A549 (cell line): ENCODE results near the gene ARHGAP18. TPM values are rescaled to one million over a fixed set of nuclear protein-coding genes. Genes with fewer than 3 reads are reported as not detected.

Experiments
- ATAC-seq, 2 experiments: fragments of 200-7000 bp in 1 of 2; fragments of >200 bp in 1 of 2; cut with Nextera tagmentation in 1 of 2; cut with Tn5 transposase in 1 of 2; 3 replicates each; pipeline versions ENCODE4 v1.8.0 to v1.9.1; 2018 to 2020; ENCODE audit warnings: mild to moderate bottlenecking in 1 of 2, moderate library complexity in 1 of 2
- CTCF ChIA-PET: fragments of 300-600 bp; sonication (Branson Sonifier 250); formaldehyde crosslinking; extraction: SDS; loops from one replicate; lab custom pipeline; 2021; ENCODE audit warnings: antibody characterized with exemption, inconsistent platforms; lab: Yijun Ruan, JAX
- POLR2A ChIA-PET: fragments of 350-600 bp; formaldehyde crosslinking; extraction: SDS; loops from one replicate; lab custom pipeline; 2021; ENCODE audit warnings: antibody characterized with exemption, inconsistent platforms; lab: Yijun Ruan, JAX
- DNase-seq, 2 experiments: peaks; one replicate each; pipeline versions ENCODE4 v3.0.0 to v3.0.0-alpha.2; 2011 to 2016; ENCODE audit warnings: low read depth in 1 of 2, low spot score in 1 of 2
- FAIRE-seq: peaks from 2 replicates; lab custom pipeline; 2011; peaks lifted over from hg19 to GRCh38; lab: Jason Lieb, UNC
- H3K27ac ChIP-seq, 2 experiments: fragments of >200 bp; sonication (Bioruptor Twin); formaldehyde crosslinking; 3 replicates each; pipeline ENCODE4 v1.5.1; 2016 to 2017
- H3K4me1 ChIP-seq: fragments of >200 bp; sonication (Bioruptor Twin); formaldehyde crosslinking; 3 replicates; pipeline ENCODE4 v1.6.1; 2016
- H3K4me2 ChIP-seq: fragments of >200 bp; sonication (Bioruptor Twin); formaldehyde crosslinking; 3 replicates; pipeline ENCODE4 v1.6.1; 2016
- H3K4me3 ChIP-seq: fragments of >200 bp; sonication (Bioruptor Twin); formaldehyde crosslinking; 3 replicates; pipeline ENCODE4 v1.5.1; 2016
- H3K9me3 ChIP-seq: fragments of >200 bp; sonication (Bioruptor Twin); formaldehyde crosslinking; 3 replicates; pipeline ENCODE4 v1.6.1; 2016
- BCL3 ChIP-seq: fragments of >200 bp; sonication (Bioruptor Twin); formaldehyde crosslinking; IDR thresholded peaks from 3 replicates; pipeline ENCODE4 v1.6.1; 2016
- CBX8 ChIP-seq: fragments of 200-600 bp; sonication (generic); IDR thresholded peaks from 2 replicates; pipeline ENCODE4 v1.6.1; 2016
- CEBPB ChIP-seq, 2 experiments: fragments of >200 bp in 1 of 2; sonication (Bioruptor Twin) in 1 of 2; formaldehyde crosslinking in 1 of 2; IDR thresholded peaks; 2 replicates each; pipeline ENCODE4 v1.6.1; 2012 to 2016
- CHD2 ChIP-seq: fragments of 150-350 bp; IDR thresholded peaks from 2 replicates; pipeline ENCODE4 v1.6.1; 2014; ENCODE audit warnings: low read length; ENCODE audit not compliant: partially characterized antibody
- CHD4 ChIP-seq: fragments of 200-600 bp; sonication (generic); IDR thresholded peaks from 2 replicates; pipeline ENCODE4 v1.6.1; 2016; ENCODE audit warnings: antibody characterized with exemption, mild to moderate bottlenecking, borderline replicate concordance
- CTCF ChIP-seq: fragments of >200 bp; sonication (Bioruptor Twin); formaldehyde crosslinking; IDR thresholded peaks from 3 replicates; pipeline ENCODE4 v1.5.1; 2016
- EHMT2 ChIP-seq: fragments of 200-600 bp; sonication (generic); IDR thresholded peaks from 2 replicates; pipeline ENCODE4 v1.6.1; 2016; ENCODE audit warnings: antibody characterized with exemption, low read depth, mild to moderate bottlenecking, moderate library complexity
- EP300 ChIP-seq, 2 experiments: fragments of >200 bp; sonication (Bioruptor Twin); formaldehyde crosslinking; IDR thresholded peaks; 2 replicates in 1 of 2; 3 replicates in 1 of 2; pipeline ENCODE4 v1.6.1; 2016 to 2017
- FOSB ChIP-seq: fragments of 250-450 bp; sonication (Bioruptor Pico); IDR thresholded peaks from 2 replicates; pipeline ENCODE4 v1.5.0; 2020; ENCODE audit warnings: mild to moderate bottlenecking, moderate library complexity
- FOXS1 ChIP-seq: fragments of 250-450 bp; sonication (Bioruptor Pico); IDR thresholded peaks from 2 replicates; pipeline ENCODE4 v1.5.0; 2020; ENCODE audit warnings: mild to moderate bottlenecking, moderate library complexity
- GATA3 ChIP-seq: IDR thresholded peaks from 2 replicates; pipeline ENCODE4 v1.6.1; 2012; ENCODE audit warnings: borderline replicate concordance
- HDAC2 ChIP-seq: fragments of 200-600 bp; sonication (generic); IDR thresholded peaks from 2 replicates; pipeline ENCODE4 v1.6.1; 2016
- HES2 ChIP-seq: fragments of >200 bp; sonication (Bioruptor Twin); formaldehyde crosslinking; IDR thresholded peaks from 2 replicates; pipeline ENCODE4 v1.6.1; 2016
- HEYL ChIP-seq: fragments of 250-450 bp; sonication (Bioruptor Pico); IDR thresholded peaks from 2 replicates; pipeline ENCODE4 v1.8.0; 2021; ENCODE audit warnings: mild to moderate bottlenecking, moderate library complexity
- JUN ChIP-seq, 2 experiments: fragments of >200 bp; sonication (Bioruptor Twin); formaldehyde crosslinking; IDR thresholded peaks; 2 replicates in 1 of 2; 3 replicates in 1 of 2; pipeline ENCODE4 v1.6.1; 2016 to 2017
- MAFK ChIP-seq: fragments of 450-650 bp; IDR thresholded peaks from 2 replicates; pipeline ENCODE4 v1.6.1; 2014; ENCODE audit not compliant: partially characterized antibody
- NFE2L2 ChIP-seq: fragments of 150-350 bp; conservative IDR thresholded peaks from 2 replicates; pipeline ENCODE4 v1.6.1; 2014; ENCODE audit warnings: low read length
- RAD21 ChIP-seq, 2 experiments: fragments of >200 bp in 1 of 2; sonication (Bioruptor Twin) in 1 of 2; formaldehyde crosslinking in 1 of 2; IDR thresholded peaks in 1 of 2; conservative IDR thresholded peaks in 1 of 2; 2 replicates in 1 of 2; 3 replicates in 1 of 2; pipeline ENCODE4 v1.6.1; 2012 to 2018; ENCODE audit warnings: inconsistent platforms in 1 of 2
- RCOR1 ChIP-seq: fragments of 150-350 bp; IDR thresholded peaks from 2 replicates; pipeline ENCODE4 v1.6.1; 2014; ENCODE audit warnings: antibody characterized with exemption, low read length, low read depth
- RFX5 ChIP-seq: fragments of 450-650 bp; IDR thresholded peaks from 2 replicates; pipeline ENCODE4 v1.7.1; 2014; ENCODE audit warnings: antibody characterized with exemption, mild to moderate bottlenecking, moderate library complexity
- RNF2 ChIP-seq: fragments of 200-600 bp; sonication (generic); IDR thresholded peaks from 2 replicates; pipeline ENCODE4 v1.6.1; 2016; ENCODE audit warnings: low read depth, mild to moderate bottlenecking, antibody characterized with exemption, moderate library complexity, borderline replicate concordance
- TFCP2L1 ChIP-seq: fragments of 250-450 bp; sonication (Bioruptor Pico); IDR thresholded peaks from 2 replicates; pipeline ENCODE4 v1.5.0; 2021; ENCODE audit warnings: mild to moderate bottlenecking
- ZFP36 ChIP-seq: fragments of 450-650 bp; IDR thresholded peaks from 2 replicates; pipeline ENCODE4 v1.6.1; 2014; ENCODE audit warnings: borderline replicate concordance; ENCODE audit not compliant: partially characterized antibody
- WGBS: methylation state at CpG from one replicate; pipeline ENCODE4 v1.1.6; 2017; ENCODE audit errors: missing lambda C conversion rate; 5-methylcytosine and 5-hydroxymethylcytosine counted together
- polyA plus RNA-seq, 4 experiments: library from polyadenylated mRNA; depleted of rRNA in 3 of 4; stranded (reverse); fragments of >200 nt; fragmentation: RNase III in 1 of 4; extraction: RNeasy Plus Mini Kit Qiagen cat#74134 plus additional on column Dnase treatment in 1 of 4; gene quantifications; 2 replicates in 3 of 4; 3 replicates in 1 of 4; pipeline ENCODE4 v1.2.3, GENCODE V29; 2011 to 2017
- TF ChIP-seq, protein P1 (sequence below): IDR thresholded peaks from 2 replicates; pipeline ENCODE4 v1.6.1; 2012; ENCODE audit warnings: low read depth, borderline replicate concordance
- TF ChIP-seq, protein P2 (sequence below): fragments of 250-450 bp; sonication (Bioruptor Pico); IDR thresholded peaks from 2 replicates; pipeline ENCODE4 v1.5.0; 2020; ENCODE audit warnings: low read depth, mild to moderate bottlenecking, moderate library complexity

The ARHGAP18 gene
- polyA plus RNA-seq, 2 of the 4 experiments (the other 2 are of a cell fraction): 11.2 to 16.7 TPM

- no peak for ATAC-seq
- Histone ChIP-seq H3K27ac (0 out of 6 replicates have a peak overlapping the region, but pooled peaks of 1 of the 2 experiments have one; percentile 28), H3K4me1 (peaks cover 12% of the 10 kb centered on the region), H3K4me3 (no peak overlapping the region), H3K4me2 (no peak overlapping the region)
- DNase-seq: no peak
- POLR2A ChIA-PET: no interaction called here
- no peak for TF ChIP-seq CBX8
- no peak for TF ChIP-seq ZFP36
- TF ChIP-seq RNF2: no peak
- TF ChIP-seq, protein P1, sequence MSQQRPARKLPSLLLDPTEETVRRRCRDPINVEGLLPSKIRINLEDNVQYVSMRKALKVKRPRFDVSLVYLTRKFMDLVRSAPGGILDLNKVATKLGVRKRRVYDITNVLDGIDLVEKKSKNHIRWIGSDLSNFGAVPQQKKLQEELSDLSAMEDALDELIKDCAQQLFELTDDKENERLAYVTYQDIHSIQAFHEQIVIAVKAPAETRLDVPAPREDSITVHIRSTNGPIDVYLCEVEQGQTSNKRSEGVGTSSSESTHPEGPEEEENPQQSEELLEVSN: no peak
- no peak for TF ChIP-seq RCOR1
- TF ChIP-seq FOSB (CRISPR knock-in tag): no peak
- no peak for TF ChIP-seq CHD2
- TF ChIP-seq, all 56 proteins: peak for 0
- FAIRE-seq: no peak
- H3K9me3 ChIP-seq: no peaks in the 10 kb centered on the region
- 87% methylated on average over 3 of the region's 3 CpGs for WGBS
- CTCF ChIA-PET: interaction anchor here (2.2 to 6.1 kb wide), 2 partner anchors 64 to 129 kb away, joined by 5 to 113 read pairs; no protein-coding TSS in a partner anchor
These were observed 108.7 kb downstream of the ARHGAP18 start for GRCh38 chr6:129601323-129601722.

DNA sequence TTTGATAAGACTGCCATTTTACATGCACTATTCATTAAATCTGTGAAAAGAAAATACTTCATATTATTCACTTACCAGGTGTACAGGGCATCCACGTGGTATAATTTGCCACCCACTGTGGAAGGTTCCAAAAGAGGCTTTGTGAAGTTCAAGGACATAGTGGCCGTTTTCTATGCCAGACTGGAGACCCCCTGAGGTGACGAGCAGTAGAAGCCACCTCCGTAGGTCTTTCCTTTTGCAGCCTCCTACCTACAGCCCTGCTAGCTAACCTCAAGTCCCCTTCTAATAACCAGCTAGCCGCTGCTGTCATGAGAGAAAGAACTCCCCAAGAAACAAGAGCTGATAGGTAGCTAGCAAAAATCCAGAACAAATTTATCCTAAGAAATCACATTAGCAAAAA is 110.5 kb downstream of the ARHGAP18 start:
- Histone ChIP-seq H3K9me3 (no peaks in the 10 kb centered on the region), H3K4me1 (peaks cover 12% of the 10 kb centered on the region), H3K27ac (peak overlapping the region; percentile 61 to 69; a peak in 4 of 6 replicates), H3K4me2 (no peak overlapping the region), H3K4me3 (no peak overlapping the region)
- DNase-seq: no peak
- FAIRE-seq: no peak
- 84% methylated on average over 5 of the region's 5 CpGs for WGBS
- ChIA-PET CTCF (interaction anchor here (0.8 to 6.1 kb wide), 4 partner anchors 27 to 160 kb away, joined by 3 to 113 read pairs (median 4); no protein-coding TSS in a partner anchor), POLR2A (no interaction called here)
- TF ChIP-seq EP300 (IDR thresholded peaks at IDR 0.05) (no peak), BCL3 (no peak), ZFP36 (no peak), RFX5 (no peak), CBX8 (no peak), MAFK (no peak), RAD21 (conservative IDR thresholded peaks at IDR 0.05 in 1 of 2, IDR thresholded peaks at IDR 0.05 in 1 of 2) (no peak), HEYL (CRISPR knock-in tag) (no peak), GATA3 (no peak), NFE2L2 (no peak), HES2 (no peak), FOXS1 (CRISPR knock-in tag) (no peak), HDAC2 (no peak), FOSB (CRISPR knock-in tag) (no peak)
- TF ChIP-seq, protein P1: no peak
- ATAC-seq: no peak

DNA sequence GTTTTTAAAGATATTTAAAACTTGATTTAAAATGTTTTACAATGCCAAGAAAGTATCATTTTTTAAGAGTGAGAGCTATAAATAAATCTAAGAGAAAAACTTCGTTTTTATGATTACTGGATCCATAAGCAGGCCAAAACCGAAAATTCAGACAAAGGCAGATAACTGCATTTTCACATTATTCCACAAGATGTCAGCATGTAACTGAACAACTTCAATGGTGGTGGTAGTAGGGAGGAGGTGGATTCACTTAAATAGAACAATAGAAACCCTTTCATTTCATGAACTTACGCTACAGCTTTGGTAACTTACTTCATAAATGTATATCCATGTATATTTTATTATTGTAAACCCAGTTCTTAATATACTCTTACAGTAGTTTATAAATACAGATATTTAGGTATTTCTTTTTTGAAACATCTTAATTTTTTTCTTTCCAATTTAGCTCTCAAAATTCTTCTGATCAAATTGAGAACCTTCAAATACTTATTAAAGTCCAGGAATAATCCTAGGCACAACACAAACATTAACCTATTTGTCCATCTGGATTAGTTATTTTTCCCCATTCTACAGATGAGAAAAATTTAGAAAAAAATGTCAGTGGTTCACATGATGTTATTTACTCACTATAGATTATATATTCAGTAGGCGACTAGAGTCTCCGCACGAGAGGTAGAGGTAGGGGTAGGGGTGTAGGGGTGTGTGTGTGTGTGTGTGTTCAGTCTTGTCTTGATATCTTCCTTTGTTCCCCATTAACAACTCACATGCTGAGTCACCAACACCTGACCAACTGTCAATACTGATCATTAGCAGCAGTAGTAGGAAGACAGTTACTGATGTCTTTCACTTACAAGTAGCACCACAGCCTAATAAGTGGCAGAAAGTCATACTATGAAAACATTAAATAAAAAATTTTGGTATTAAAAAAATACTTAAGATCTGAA is 111.5 kb downstream of the ARHGAP18 start:
- peak overlapping the region; percentile 33 for H3K4me2 ChIP-seq
- WGBS: 44% methylated on average over 6 of the region's 6 CpGs
- TF ChIP-seq ZFP36 (no peak), EHMT2 (no peak), JUN (IDR thresholded peaks at IDR 0.05) (no peak), CEBPB (IDR thresholded peaks at IDR 0.05) (no peak), CTCF (peak; percentile 84), TFCP2L1 (CRISPR knock-in tag) (no peak), CHD4 (no peak)
- TF ChIP-seq, protein P2, sequence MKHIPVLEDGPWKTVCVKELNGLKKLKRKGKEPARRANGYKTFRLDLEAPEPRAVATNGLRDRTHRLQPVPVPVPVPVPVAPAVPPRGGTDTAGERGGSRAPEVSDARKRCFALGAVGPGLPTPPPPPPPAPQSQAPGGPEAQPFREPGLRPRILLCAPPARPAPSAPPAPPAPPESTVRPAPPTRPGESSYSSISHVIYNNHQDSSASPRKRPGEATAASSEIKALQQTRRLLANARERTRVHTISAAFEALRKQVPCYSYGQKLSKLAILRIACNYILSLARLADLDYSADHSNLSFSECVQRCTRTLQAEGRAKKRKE (CRISPR knock-in tag): no peak
- TF ChIP-seq, protein P1: no peak

More for the DNA sequence above, 111.5 kb downstream of the ARHGAP18 start:
- ChIA-PET POLR2A (no interaction called here), CTCF (interaction anchor here (0.6 to 6.1 kb wide), 38 partner anchors 9 to 437 kb away, joined by 3 to 113 read pairs (median 4); no protein-coding TSS in a partner anchor)
- no peak overlapping the region for H3K4me3 ChIP-seq
- H3K9me3 ChIP-seq: no peaks in the 10 kb centered on the region
- peak; percentile 35 to 76 for DNase-seq
- H3K27ac ChIP-seq: peak overlapping the region; percentile 61 to 78
- FAIRE-seq: no peak
- peaks cover 16% of the 10 kb centered on the region for H3K4me1 ChIP-seq
- peak; percentile 81 to 82 for ATAC-seq
